Vagina (tissue), 2 donors: ENCODE data around the gene HS3ST3B1. TPM values are rescaled to one million over a fixed set of nuclear protein-coding genes. Genes with fewer than 3 reads are reported as not detected.

Experiments used
- DNase-seq, 2 donors: peaks; one replicate each; pipeline ENCODE4 v3.0.0-alpha.2; 2017; ENCODE audit errors: extremely low spot score in 2 of 2
- H3K27ac ChIP-seq: fragments of 200-600 bp; sonication (generic); one replicate; pipeline ENCODE4 v1.5.1; 2019
- H3K27me3 ChIP-seq: fragments of 200-600 bp; sonication (generic); one replicate; pipeline ENCODE4 v1.5.1; 2019
- H3K36me3 ChIP-seq, 2 donors: fragments of 200-600 bp; sonication (generic); one replicate each; pipeline ENCODE4 v1.5.1; 2017 to 2019
- H3K4me1 ChIP-seq: fragments of 200-600 bp; sonication (generic); one replicate; pipeline ENCODE4 v1.5.1; 2019
- H3K4me3 ChIP-seq, 2 donors: fragments of 200-600 bp; sonication (generic); 1 replicate in 1 of 2; 2 replicates in 1 of 2; pipeline ENCODE4 v1.5.1; 2016 to 2019
- H3K9me3 ChIP-seq: fragments of 200-600 bp; sonication (generic); one replicate; pipeline ENCODE4 v1.5.1; 2019
- POLR2A ChIP-seq, 2 donors: fragments of 450-650 bp; IDR thresholded peaks; one replicate each; pipeline ENCODE4 v1.6.1; 2017; ENCODE audit warnings: antibody characterized with exemption in 2 of 2, mild to moderate bottlenecking in 2 of 2, moderate library complexity in 2 of 2
- POLR2AphosphoS5 ChIP-seq, 2 donors: sonication (generic); formaldehyde crosslinking; IDR thresholded peaks; one replicate each; pipeline ENCODE4 v1.9.0; 2017; ENCODE audit warnings: antibody characterized with exemption in 2 of 2, mild to moderate bottlenecking in 2 of 2, low read depth in 1 of 2; ENCODE audit not compliant: insufficient read depth in 1 of 2
- intact Hi-C: fragments of 100-400 bp; cut with DNase I; formaldehyde crosslinking; loops from one replicate; pipeline ENCODE4 v1.15.1; 2023
- total RNA-seq: library from RNA; depleted of rRNA; stranded (reverse); fragments of >200 nt; gene quantifications from one replicate; pipeline ENCODE4 v1.2.3, GENCODE V29; 2016
- TF ChIP-seq, protein P1 (sequence below), 3 experiments: fragments of 450-650 bp in 2 of 3; fragments of 200-600 bp in 1 of 3; sonication (generic) in 1 of 3; IDR thresholded peaks; one replicate each; pipeline ENCODE4 v1.5.1; 2017 to 2019; ENCODE audit warnings: antibody characterized with exemption in 3 of 3, mild to moderate bottlenecking in 2 of 3, moderate library complexity in 2 of 3

Gene HS3ST3B1
- total RNA-seq, 1 donor from 2014 or later, result 5.9 TPM

GRCh38 chr17:14305785-14306496, 5.1 kb downstream of the HS3ST3B1 start:
- H3K27me3 ChIP-seq, result no peaks in the 10 kb centered on the region
- H3K4me3 ChIP-seq, result no peak overlapping the region
- H3K4me1 ChIP-seq, result peaks cover 66% of the 10 kb centered on the region
- intact Hi-C loops, result loop anchor here (10.0 kb wide), 1 partner anchor 711 kb away; no protein-coding TSS in a partner anchor
- DNase-seq, result peak in 1 of 2 donors; percentile 27
- peak overlapping the region; percentile 30 for H3K27ac ChIP-seq
- H3K9me3 ChIP-seq, result no peaks in the 10 kb centered on the region
- no peaks in the 10 kb centered on the region for H3K36me3 ChIP-seq
- TF ChIP-seq POLR2A (IDR thresholded peaks at IDR 0.05) (no peak), POLR2AphosphoS5 (IDR thresholded peaks at IDR 0.05; ENCODE audit: insufficient read depth in 1 of 2, low read depth in 1 of 2) (no peak)
- TF ChIP-seq, protein P1, sequence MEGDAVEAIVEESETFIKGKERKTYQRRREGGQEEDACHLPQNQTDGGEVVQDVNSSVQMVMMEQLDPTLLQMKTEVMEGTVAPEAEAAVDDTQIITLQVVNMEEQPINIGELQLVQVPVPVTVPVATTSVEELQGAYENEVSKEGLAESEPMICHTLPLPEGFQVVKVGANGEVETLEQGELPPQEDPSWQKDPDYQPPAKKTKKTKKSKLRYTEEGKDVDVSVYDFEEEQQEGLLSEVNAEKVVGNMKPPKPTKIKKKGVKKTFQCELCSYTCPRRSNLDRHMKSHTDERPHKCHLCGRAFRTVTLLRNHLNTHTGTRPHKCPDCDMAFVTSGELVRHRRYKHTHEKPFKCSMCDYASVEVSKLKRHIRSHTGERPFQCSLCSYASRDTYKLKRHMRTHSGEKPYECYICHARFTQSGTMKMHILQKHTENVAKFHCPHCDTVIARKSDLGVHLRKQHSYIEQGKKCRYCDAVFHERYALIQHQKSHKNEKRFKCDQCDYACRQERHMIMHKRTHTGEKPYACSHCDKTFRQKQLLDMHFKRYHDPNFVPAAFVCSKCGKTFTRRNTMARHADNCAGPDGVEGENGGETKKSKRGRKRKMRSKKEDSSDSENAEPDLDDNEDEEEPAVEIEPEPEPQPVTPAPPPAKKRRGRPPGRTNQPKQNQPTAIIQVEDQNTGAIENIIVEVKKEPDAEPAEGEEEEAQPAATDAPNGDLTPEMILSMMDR (IDR thresholded peaks at IDR 0.05), result no peak

GRCh38 chr17:14306596-14306995, 5.7 kb downstream of the HS3ST3B1 start:
- Histone ChIP-seq H3K27me3 (no peaks in the 10 kb centered on the region), H3K4me1 (peaks cover 59% of the 10 kb centered on the region), H3K27ac (peak overlapping the region; percentile 30), H3K4me3 (no peak overlapping the region), H3K36me3 (no peaks in the 10 kb centered on the region), H3K9me3 (no peaks in the 10 kb centered on the region)
- intact Hi-C loops, result loop anchor here (10.0 kb wide), 1 partner anchor 712 kb away; no protein-coding TSS in a partner anchor
- TF ChIP-seq POLR2AphosphoS5 (IDR thresholded peaks at IDR 0.05; ENCODE audit: insufficient read depth in 1 of 2, low read depth in 1 of 2) (no peak), POLR2A (IDR thresholded peaks at IDR 0.05) (no peak)
- TF ChIP-seq, protein P1 (IDR thresholded peaks at IDR 0.05), result no peak
- DNase-seq, result no peak

GRCh38 chr17:14307560-14308024, 6.7 kb downstream of the HS3ST3B1 start:
- Histone ChIP-seq H3K27me3 (no peaks in the 10 kb centered on the region), H3K4me3 (no peak overlapping the region), H3K27ac (no peak overlapping the region), H3K9me3 (no peaks in the 10 kb centered on the region), H3K36me3 (no peaks in the 10 kb centered on the region), H3K4me1 (peaks cover 57% of the 10 kb centered on the region)
- intact Hi-C loops, result loop anchor here (10.0 kb wide), 1 partner anchor 713 kb away; no protein-coding TSS in a partner anchor
- TF ChIP-seq POLR2A (IDR thresholded peaks at IDR 0.05) (no peak), POLR2AphosphoS5 (IDR thresholded peaks at IDR 0.05; ENCODE audit: insufficient read depth in 1 of 2, low read depth in 1 of 2) (no peak)
- TF ChIP-seq, protein P1 (IDR thresholded peaks at IDR 0.05), result no peak
- no peak for DNase-seq

- H3K36me3 ChIP-seq, result no peaks in the 10 kb centered on the region
- no peaks in the 10 kb centered on the region for H3K9me3 ChIP-seq
- intact Hi-C loops, result loop anchor here (10.0 kb wide), 1 partner anchor 714 kb away; no protein-coding TSS in a partner anchor
- DNase-seq, result no peak
- no peaks in the 10 kb centered on the region for H3K27me3 ChIP-seq
- H3K4me1 ChIP-seq, result peaks cover 47% of the 10 kb centered on the region
- peak overlapping the region; percentile 56 to 58 for H3K4me3 ChIP-seq
- TF ChIP-seq, protein P1 (IDR thresholded peaks at IDR 0.05), result no peak
- no peak for TF ChIP-seq POLR2AphosphoS5 (IDR thresholded peaks at IDR 0.05; ENCODE audit: insufficient read depth in 1 of 2, low read depth in 1 of 2)
- TF ChIP-seq POLR2A (IDR thresholded peaks at IDR 0.05), result no peak
- H3K27ac ChIP-seq, result peak overlapping the region; percentile 69
These were observed 7.7 kb downstream of the HS3ST3B1 start for GRCh38 chr17:14308636-14308964.
